GM12864 (cell line): ENCODE results near the gene FAM219A.
"Not testable (repeated sequence)": the region's sequence is repeated elsewhere in the genome, so short reads cannot be mapped to it uniquely, and the experiment has no call there.

Experiments
- DNase-seq: peaks from one replicate; pipeline ENCODE4 v3.0.0-alpha.2; 2011; ENCODE audit warnings: low read depth
- H3K4me3 ChIP-seq: 2 replicates; pipeline ENCODE4 v1.5.1; 2011; ENCODE audit warnings: mild to moderate bottlenecking, low read depth, low read length, control low read depth
- TF ChIP-seq, protein P1 (sequence below): IDR thresholded peaks from 2 replicates; pipeline ENCODE4 v1.5.1; 2011; ENCODE audit warnings: low read depth, mild to moderate bottlenecking, moderate library complexity, low read length, control low read depth, inconsistent platforms; ENCODE audit errors: missing control alignments

FAM219A gene

DNA sequence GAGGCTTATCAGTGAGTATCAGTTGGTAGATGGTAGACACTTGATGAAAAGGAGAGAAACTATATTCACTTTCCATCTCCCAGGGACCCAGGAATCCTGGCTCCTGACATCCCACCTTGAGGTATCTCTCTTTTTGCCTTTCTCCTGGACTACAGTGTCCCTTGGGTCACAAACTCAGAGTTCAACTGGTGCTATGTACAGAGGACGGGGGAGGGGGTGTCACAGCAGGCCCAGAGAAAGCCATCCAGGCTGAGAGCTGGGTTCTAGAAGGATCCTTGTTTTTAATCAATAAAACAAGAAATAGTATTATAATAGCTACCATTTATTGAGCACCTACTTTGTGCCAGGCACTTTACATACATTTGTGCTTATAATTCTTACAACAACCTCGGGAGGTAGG lies 92.0 kb downstream of the FAM219A start:
- DNase-seq: no peak
- no peak overlapping the region for H3K4me3 ChIP-seq
- TF ChIP-seq, protein P1, sequence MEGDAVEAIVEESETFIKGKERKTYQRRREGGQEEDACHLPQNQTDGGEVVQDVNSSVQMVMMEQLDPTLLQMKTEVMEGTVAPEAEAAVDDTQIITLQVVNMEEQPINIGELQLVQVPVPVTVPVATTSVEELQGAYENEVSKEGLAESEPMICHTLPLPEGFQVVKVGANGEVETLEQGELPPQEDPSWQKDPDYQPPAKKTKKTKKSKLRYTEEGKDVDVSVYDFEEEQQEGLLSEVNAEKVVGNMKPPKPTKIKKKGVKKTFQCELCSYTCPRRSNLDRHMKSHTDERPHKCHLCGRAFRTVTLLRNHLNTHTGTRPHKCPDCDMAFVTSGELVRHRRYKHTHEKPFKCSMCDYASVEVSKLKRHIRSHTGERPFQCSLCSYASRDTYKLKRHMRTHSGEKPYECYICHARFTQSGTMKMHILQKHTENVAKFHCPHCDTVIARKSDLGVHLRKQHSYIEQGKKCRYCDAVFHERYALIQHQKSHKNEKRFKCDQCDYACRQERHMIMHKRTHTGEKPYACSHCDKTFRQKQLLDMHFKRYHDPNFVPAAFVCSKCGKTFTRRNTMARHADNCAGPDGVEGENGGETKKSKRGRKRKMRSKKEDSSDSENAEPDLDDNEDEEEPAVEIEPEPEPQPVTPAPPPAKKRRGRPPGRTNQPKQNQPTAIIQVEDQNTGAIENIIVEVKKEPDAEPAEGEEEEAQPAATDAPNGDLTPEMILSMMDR: no peak

- no peak overlapping the region for H3K4me3 ChIP-seq
- DNase-seq: no peak
Measured at GRCh38 chr9:34365282-34365681, 93.1 kb downstream of the FAM219A start.

GRCh38 chr9:34363619-34364351 lies 94.6 kb downstream of the FAM219A start:
- H3K4me3 ChIP-seq: no peak overlapping the region
- TF ChIP-seq, protein P1: no peak
- DNase-seq: no peak

More at GRCh38 chr9:34365282-34365681, 93.1 kb downstream of the FAM219A start:
- TF ChIP-seq, protein P1: no peak

DNA sequence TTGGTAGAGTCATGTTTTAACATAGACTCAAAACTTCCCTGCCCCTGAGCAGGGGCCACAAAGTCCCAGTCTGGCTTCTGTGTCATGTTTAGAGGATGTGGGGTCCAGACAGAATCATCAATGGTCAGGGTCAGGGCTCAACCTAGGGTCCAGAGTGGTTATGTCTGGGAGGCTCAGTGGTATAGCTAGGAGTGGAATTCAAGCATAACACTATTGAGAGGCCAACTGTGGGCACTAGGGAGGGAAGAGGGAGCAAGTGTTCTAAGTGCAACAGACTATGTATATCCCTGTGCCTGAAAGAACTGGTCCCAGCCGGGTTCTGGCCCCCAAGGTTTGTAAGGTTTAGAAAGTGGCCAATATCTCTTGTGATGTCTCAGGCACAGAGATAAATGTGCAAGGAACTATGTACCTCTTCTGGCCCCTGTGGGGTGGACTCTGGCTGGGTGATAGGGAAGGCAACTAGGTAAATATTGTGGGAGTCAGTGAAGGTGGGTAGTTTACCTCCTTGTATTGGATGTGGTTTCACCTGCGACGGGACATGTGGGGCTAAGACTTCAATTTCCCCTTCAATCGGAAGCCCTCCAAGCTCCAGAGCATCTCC lies 95.7 kb downstream of the FAM219A start:
- H3K4me3 ChIP-seq: no peak overlapping the region
- no peak for DNase-seq
- TF ChIP-seq, protein P1: no peak

DNA sequence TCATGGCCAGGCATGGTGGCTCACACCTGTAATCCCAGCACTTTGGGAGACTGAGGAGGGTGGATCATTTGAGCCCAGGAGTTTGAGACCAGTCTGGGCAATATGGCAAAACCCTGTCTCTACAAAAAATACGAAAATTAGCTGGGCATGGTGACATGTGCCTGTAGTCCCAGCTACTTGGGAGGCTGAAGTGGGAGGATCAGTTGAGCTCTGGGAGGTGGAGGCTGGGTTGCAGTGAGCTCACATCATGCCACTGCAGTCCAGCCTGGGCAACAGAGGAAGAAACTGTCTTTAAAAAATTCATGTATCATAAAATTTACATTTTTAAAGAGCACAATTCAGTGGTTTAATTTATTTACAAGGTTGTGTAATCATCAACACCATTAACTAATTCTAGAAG lies 105.4 kb downstream of the FAM219A start:
- not testable (repeated sequence) for DNase-seq, H3K4me3 ChIP-seq

DNA sequence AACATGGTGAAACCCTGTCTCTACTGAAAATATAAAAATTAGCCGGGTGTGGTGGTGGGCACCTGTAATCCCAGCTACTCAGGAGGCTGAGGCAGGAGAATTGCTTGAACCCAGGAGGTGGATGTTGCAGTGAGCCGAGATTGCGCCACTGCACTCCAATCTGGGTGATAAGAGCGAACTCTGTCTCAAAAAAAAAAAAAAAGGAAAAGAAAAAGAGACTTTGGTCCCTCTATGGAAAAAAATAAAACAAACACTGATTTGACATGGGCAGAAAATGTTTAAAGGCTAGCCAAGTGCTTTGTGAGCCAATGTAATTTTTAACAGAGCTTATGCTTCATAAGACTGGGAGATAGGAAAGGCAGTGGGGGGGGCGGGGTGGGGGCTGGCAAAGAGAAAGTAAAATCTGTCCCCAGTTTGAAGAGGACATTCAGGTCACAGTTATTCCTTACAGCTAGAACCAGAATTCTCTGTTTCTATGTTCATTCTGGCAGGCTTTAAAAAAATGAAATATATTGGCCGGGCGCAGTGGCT lies 106.2 kb downstream of the FAM219A start:
- H3K4me3 ChIP-seq, DNase-seq: not testable (repeated sequence)

DNA sequence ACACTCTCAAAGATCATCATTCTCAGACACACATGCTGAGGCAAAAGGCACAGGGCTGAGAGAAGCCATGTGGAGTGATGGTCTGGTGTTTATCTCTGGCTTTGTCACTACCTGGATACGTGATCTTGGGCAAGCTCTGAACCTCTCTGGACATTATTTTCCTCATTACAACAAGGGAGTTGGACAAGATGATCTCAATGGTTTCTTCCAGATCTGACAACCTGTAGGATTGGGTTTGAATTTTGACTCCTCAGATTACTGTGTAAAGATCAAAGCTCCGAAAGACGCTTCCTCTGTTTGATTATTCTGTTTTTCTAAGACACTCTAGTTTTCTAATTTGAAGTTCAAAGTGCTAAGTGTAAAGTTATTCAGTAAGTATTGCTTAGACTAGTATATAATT lies 109.0 kb downstream of the FAM219A start:
- H3K4me3 ChIP-seq: no peak overlapping the region
- TF ChIP-seq, protein P1: no peak
- DNase-seq: no peak
